GM12878 (cell line): Measurements from ENCODE around the gene SCIMP. TPM values are rescaled to one million over a fixed set of nuclear protein-coding genes. Genes with fewer than 3 reads are reported as not detected.

Experiments
- ATF2 ChIP-seq: IDR thresholded peaks from 2 replicates; pipeline ENCODE4 v1.6.1; 2012; ENCODE audit warnings: low read length, inconsistent platforms
- BCL3 ChIP-seq: IDR thresholded peaks from 2 replicates; pipeline ENCODE4 v1.6.1; 2011; ENCODE audit warnings: borderline replicate concordance, low read depth, mild to moderate bottlenecking, moderate library complexity, low read length; ENCODE audit not compliant: insufficient read depth, poor library complexity, severe bottlenecking
- BRCA1 ChIP-seq: IDR thresholded peaks from 2 replicates; pipeline ENCODE4 v1.6.1; 2011; ENCODE audit warnings: low read depth, low read length, improper control_type of control experiment
- CHD4 ChIP-seq: fragments of 200-600 bp; sonication (generic); IDR thresholded peaks from 2 replicates; pipeline ENCODE4 v1.6.1; 2016; ENCODE audit warnings: mild to moderate bottlenecking
- E2F4 ChIP-seq: IDR thresholded peaks from 2 replicates; pipeline ENCODE4 v1.6.1; 2012; ENCODE audit warnings: low read depth, low read length, improper control_type of control experiment
- ETV6 ChIP-seq, 2 experiments: fragments of 450-650 bp in 1 of 2; IDR thresholded peaks in 1 of 2; conservative IDR thresholded peaks in 1 of 2; 2 replicates each; pipeline ENCODE4 v1.6.1; 2014; ENCODE audit warnings: antibody characterized with exemption in 1 of 2, borderline replicate concordance in 1 of 2, low read depth in 1 of 2, mild to moderate bottlenecking in 1 of 2, moderate library complexity in 1 of 2
- HDAC6 ChIP-seq: fragments of 200-600 bp; sonication (generic); IDR thresholded peaks from one replicate; pipeline ENCODE4 v1.8.0; 2017; ENCODE audit warnings: antibody characterized with exemption; ENCODE audit not compliant: unreplicated experiment
- LARP7 ChIP-seq: fragments of 450-650 bp; IDR thresholded peaks from 2 replicates; pipeline ENCODE4 v1.6.1; 2017; ENCODE audit warnings: mild to moderate bottlenecking
- MTA2 ChIP-seq: fragments of 450-650 bp; IDR thresholded peaks from 2 replicates; pipeline ENCODE4 v1.6.1; 2016; ENCODE audit warnings: low read depth, mild to moderate bottlenecking, moderate library complexity
- NKRF ChIP-seq: fragments of 450-650 bp; conservative IDR thresholded peaks from 2 replicates; pipeline ENCODE4 v1.6.1; 2017; ENCODE audit warnings: mild to moderate bottlenecking, moderate library complexity
- PRDM15 ChIP-seq: fragments of 450-650 bp; formaldehyde crosslinking; IDR thresholded peaks from 2 replicates; pipeline ENCODE4 v1.4.0; 2020; ENCODE audit warnings: mild to moderate bottlenecking, moderate library complexity
- SIN3A ChIP-seq: IDR thresholded peaks from 2 replicates; pipeline ENCODE4 v1.6.1; 2012; ENCODE audit warnings: low read depth, low read length, improper control_type of control experiment
- SMC3 ChIP-seq: IDR thresholded peaks from 2 replicates; pipeline ENCODE4 v1.6.1; 2011; ENCODE audit warnings: low read length, improper control_type of control experiment, borderline replicate concordance
- SP1 ChIP-seq: IDR thresholded peaks from one replicate; pipeline ENCODE4 v1.6.1; 2011; ENCODE audit warnings: low read depth, low read length
- TBL1XR1 ChIP-seq: IDR thresholded peaks from 2 replicates; pipeline ENCODE4 v1.6.1; 2012; ENCODE audit warnings: low read depth, low read length, improper control_type of control experiment
- TCF7 ChIP-seq: IDR thresholded peaks from 2 replicates; pipeline ENCODE4 v1.6.1; 2014; ENCODE audit warnings: antibody characterized with exemption, borderline replicate concordance
- ZSCAN29 ChIP-seq: fragments of 450-650 bp; IDR thresholded peaks from 2 replicates; pipeline ENCODE4 v1.6.1; 2017; ENCODE audit warnings: mild to moderate bottlenecking, moderate library complexity
- polyA plus RNA-seq, 11 experiments: library from polyadenylated mRNA; depleted of rRNA in 4 of 11; unstranded in 6 of 11; stranded (reverse) in 5 of 11; fragments of >200 nt; fragmentation: Nextera tagmentation in 4 of 11; fragmentation: Illumina TruSeq in 1 of 11; extraction: Ambion mirVana in 4 of 11; extraction: Trizol in 1 of 11; gene quantifications; 1 replicate in 1 of 11; 2 replicates in 10 of 11; pipeline versions ENCODE4 v1.2.1 to v1.2.3, GENCODE V29; 2011 to 2016; ENCODE audit warnings: inconsistent platforms in 2 of 11, missing spikeins in 2 of 11, low read depth in 1 of 11
- total RNA-seq, 4 experiments: library from RNA; depleted of rRNA in 3 of 4; stranded (reverse); fragments of >200 nt in 3 of 4; fragmentation: Illumina TruSeq in 1 of 4; extraction: Trizol in 1 of 4; gene quantifications; 2 replicates each; pipeline versions ENCODE4 v1.2.1 to v1.2.3, GENCODE V29; 2013 to 2021

Gene SCIMP
- total and polyA plus RNA-seq, 10 of the 15 experiments (the other 5 are each of a cell fraction or from before 2014, with no cell fraction given): 56.7 to 151 (median 95.0) TPM

GRCh38 chr17:5226940-5227878, 7.5 kb downstream of the SCIMP start (continued):
- TF ChIP-seq NKRF (no peak), ATF2 (peak; percentile 70), BCL3 (peak; percentile 78), SMC3 (no peak), E2F4 (no peak), LARP7 (peak; percentile 78), TBL1XR1 (peak; percentile 65; the same call in 1 of the 2 replicates), SIN3A (no peak), HDAC6 (no peak), SP1 (peak; percentile 82), MTA2 (peak; percentile 80; the same call in 1 of the 2 replicates), ZSCAN29 (peak; percentile 63; the same call in 1 of the 2 replicates), ETV6 (conservative IDR thresholded peaks at IDR 0.05 in 1 of 2, IDR thresholded peaks at IDR 0.05 in 1 of 2; ENCODE audit: borderline replicate concordance in 1 of 2, low read depth in 1 of 2) (peak in 1 of 2 experiments; percentile 99; a peak in 2 of 4 replicates), PRDM15 (0 out of 2 replicates have a peak, but pooled peaks have one; percentile 7), BRCA1 (no peak), TCF7 (no peak), CHD4 (no peak)
